Measurements from ENCODE around the gene ELK4. TPM values are rescaled to one million over a fixed set of nuclear protein-coding genes. Genes with fewer than 3 reads are reported as not detected.

The ELK4 gene
- total RNA-seq, 1 donor from 2014 or later = 86.2 TPM

GRCh38 chr1:205595435-205595834, 36.4 kb downstream of the ELK4 start:
- no peak overlapping the region for H3K27ac Mint-ChIP-seq
- H3K4me1 Mint-ChIP-seq (ENCODE audit: low read depth) = peaks cover 29% of the 10 kb centered on the region
- H3K36me3 Mint-ChIP-seq (ENCODE audit: low read depth) = peaks cover 25% of the 10 kb centered on the region
- intact Hi-C loops (cut with micrococcal nuclease) = no loop called here
- DNase-seq (ENCODE audit: low spot score) = no peak
- H3K4me3 Mint-ChIP-seq = no peak overlapping the region
- H3K27me3 Mint-ChIP-seq (ENCODE audit: insufficient read depth) = no peaks in the 10 kb centered on the region
- no peaks in the 10 kb centered on the region for H3K9me3 Mint-ChIP-seq

GRCh38 chr1:205594846-205595245, 37.0 kb downstream of the ELK4 start:
- no peak for DNase-seq (ENCODE audit: low spot score)
- no peak overlapping the region for H3K4me3 Mint-ChIP-seq
- no peak overlapping the region for H3K27ac Mint-ChIP-seq
- intact Hi-C loops (cut with micrococcal nuclease) = loop anchor here (5.0 kb wide), 1 partner anchor 177 kb away; no protein-coding TSS in a partner anchor
- H3K4me1 Mint-ChIP-seq (ENCODE audit: low read depth) = peaks cover 26% of the 10 kb centered on the region
- no peaks in the 10 kb centered on the region for H3K9me3 Mint-ChIP-seq
- H3K36me3 Mint-ChIP-seq (ENCODE audit: low read depth) = peaks cover 24% of the 10 kb centered on the region
- peaks cover 3% of the 10 kb centered on the region for H3K27me3 Mint-ChIP-seq (ENCODE audit: insufficient read depth)

DNA sequence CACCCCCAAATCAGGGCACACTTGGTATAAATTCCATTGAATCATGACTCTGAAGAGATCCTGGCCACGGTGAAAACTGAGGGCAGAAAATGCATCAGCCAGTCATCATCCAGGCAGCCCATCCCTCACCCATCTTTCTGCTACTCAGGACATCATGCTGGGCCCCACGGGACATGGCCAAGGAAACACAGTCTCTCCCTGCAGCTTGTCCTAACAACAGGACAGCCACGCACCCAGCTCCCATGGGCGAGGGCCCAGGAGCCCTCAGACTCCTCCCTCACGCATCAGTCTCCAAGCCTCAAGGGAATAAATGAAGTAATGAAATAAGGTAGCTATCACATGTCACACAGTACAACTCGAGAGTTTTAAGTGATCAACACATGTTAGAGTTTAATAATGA, 37.8 kb downstream of the ELK4 start:
- Mint-ChIP-seq H3K4me1 (ENCODE audit: low read depth) (peaks cover 22% of the 10 kb centered on the region), H3K27ac (no peak overlapping the region), H3K27me3 (ENCODE audit: insufficient read depth) (peaks cover 3% of the 10 kb centered on the region), H3K9me3 (no peaks in the 10 kb centered on the region), H3K36me3 (ENCODE audit: low read depth) (peaks cover 20% of the 10 kb centered on the region), H3K4me3 (no peak overlapping the region)
- intact Hi-C loops (cut with micrococcal nuclease) = loop anchor here (2.0 to 5.0 kb wide), 2 partner anchors 21 to 178 kb away; no protein-coding TSS in a partner anchor
- no peak for DNase-seq (ENCODE audit: low spot score)

DNA sequence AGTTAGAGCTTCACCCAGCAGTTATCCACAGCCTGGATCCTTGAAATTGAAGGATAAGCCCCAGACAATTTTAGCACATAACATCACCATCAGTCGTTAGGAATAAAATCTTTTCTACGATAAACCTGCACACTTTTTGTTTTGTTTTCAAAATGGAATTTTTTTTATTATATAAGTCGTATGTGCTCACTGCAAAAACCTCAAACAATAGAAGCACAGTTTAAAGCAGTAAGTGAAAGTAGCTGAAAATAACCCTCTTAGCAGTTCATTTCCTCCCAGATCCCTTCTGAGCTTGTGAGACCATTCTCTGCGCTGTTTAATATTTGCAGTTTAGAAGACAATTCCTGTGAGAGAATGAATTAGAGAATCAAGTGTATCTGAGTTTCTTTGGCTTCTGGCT, 38.3 kb downstream of the ELK4 start:
- H3K27ac Mint-ChIP-seq = peak overlapping the region; percentile 36
- H3K4me3 Mint-ChIP-seq = no peak overlapping the region
- H3K36me3 Mint-ChIP-seq (ENCODE audit: low read depth) = peaks cover 19% of the 10 kb centered on the region
- peaks cover 3% of the 10 kb centered on the region for H3K27me3 Mint-ChIP-seq (ENCODE audit: insufficient read depth)
- no peak for DNase-seq (ENCODE audit: low spot score)
- H3K4me1 Mint-ChIP-seq (ENCODE audit: low read depth) = peaks cover 22% of the 10 kb centered on the region
- H3K9me3 Mint-ChIP-seq = no peaks in the 10 kb centered on the region
- intact Hi-C loops (cut with micrococcal nuclease) = loop anchor here (2.0 to 5.0 kb wide), 2 partner anchors 21 to 179 kb away; no protein-coding TSS in a partner anchor

- H3K36me3 Mint-ChIP-seq (ENCODE audit: low read depth) = peaks cover 13% of the 10 kb centered on the region
- intact Hi-C loops (cut with micrococcal nuclease) = loop anchor here (1.0 to 5.0 kb wide), 7 partner anchors 8 to 180 kb away; partner anchors contain the start of gene ELK4
- peaks cover 3% of the 10 kb centered on the region for H3K27me3 Mint-ChIP-seq (ENCODE audit: insufficient read depth)
- H3K4me3 Mint-ChIP-seq = peak overlapping the region; percentile 65
- DNase-seq (ENCODE audit: low spot score) = no peak
- H3K4me1 Mint-ChIP-seq (ENCODE audit: low read depth) = peaks cover 22% of the 10 kb centered on the region
- peak overlapping the region; percentile 44 for H3K27ac Mint-ChIP-seq
- H3K9me3 Mint-ChIP-seq = no peaks in the 10 kb centered on the region
Observed at GRCh38 chr1:205592443-205593003, 39.3 kb downstream of the ELK4 start.

DNA sequence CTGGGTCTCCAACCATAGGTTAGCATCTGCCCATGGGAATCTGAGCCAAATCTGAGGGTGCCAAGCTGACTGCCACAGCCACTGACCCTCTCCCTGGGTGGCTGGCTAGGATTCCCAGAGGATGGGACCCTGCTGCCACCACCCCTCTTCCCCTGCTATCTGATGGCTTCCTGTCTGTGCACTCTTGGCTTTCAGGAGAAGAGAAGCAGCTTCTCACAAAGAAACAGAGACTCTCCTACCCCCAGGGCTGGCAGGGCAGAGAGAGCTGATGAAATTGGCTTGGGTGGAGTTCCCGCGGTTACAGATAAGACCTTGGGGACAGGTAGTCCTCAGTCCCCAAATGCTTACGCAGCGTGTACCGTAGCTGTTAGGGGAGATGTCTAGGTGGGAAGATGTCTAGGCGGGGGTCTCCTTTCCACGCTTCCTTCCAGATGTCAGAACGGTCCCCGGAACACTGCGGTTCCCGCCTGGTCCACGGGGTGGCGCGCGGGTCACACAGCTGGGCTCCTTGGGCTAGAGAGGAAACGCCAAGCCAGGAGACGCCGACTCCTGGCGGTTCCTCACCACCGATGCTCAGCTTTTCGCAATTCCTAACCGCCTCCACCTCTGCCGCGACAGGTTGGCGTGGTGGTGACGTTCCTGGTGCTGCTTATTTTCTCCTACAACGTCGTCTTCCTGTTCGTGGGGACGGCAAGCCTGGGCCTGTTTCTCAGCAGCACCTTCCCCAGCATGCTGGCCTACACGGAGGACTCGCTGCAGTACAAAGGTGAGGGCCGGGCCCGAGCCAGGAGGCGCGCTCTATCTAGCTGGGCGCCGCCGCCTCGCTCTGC, 40.1 kb downstream of the ELK4 start:
- DNase-seq (ENCODE audit: low spot score) = peak; percentile 82
- intact Hi-C loops (cut with micrococcal nuclease) = loop anchor here (1.0 to 5.0 kb wide), 7 partner anchors 9 to 181 kb away; partner anchors contain the start of gene ELK4
- Mint-ChIP-seq H3K9me3 (no peaks in the 10 kb centered on the region), H3K4me1 (ENCODE audit: low read depth) (peaks cover 22% of the 10 kb centered on the region), H3K4me3 (peak overlapping the region; percentile 78), H3K36me3 (ENCODE audit: low read depth) (peaks cover 12% of the 10 kb centered on the region), H3K27ac (peak overlapping the region; percentile 77), H3K27me3 (ENCODE audit: insufficient read depth) (peaks cover 3% of the 10 kb centered on the region)

DNA sequence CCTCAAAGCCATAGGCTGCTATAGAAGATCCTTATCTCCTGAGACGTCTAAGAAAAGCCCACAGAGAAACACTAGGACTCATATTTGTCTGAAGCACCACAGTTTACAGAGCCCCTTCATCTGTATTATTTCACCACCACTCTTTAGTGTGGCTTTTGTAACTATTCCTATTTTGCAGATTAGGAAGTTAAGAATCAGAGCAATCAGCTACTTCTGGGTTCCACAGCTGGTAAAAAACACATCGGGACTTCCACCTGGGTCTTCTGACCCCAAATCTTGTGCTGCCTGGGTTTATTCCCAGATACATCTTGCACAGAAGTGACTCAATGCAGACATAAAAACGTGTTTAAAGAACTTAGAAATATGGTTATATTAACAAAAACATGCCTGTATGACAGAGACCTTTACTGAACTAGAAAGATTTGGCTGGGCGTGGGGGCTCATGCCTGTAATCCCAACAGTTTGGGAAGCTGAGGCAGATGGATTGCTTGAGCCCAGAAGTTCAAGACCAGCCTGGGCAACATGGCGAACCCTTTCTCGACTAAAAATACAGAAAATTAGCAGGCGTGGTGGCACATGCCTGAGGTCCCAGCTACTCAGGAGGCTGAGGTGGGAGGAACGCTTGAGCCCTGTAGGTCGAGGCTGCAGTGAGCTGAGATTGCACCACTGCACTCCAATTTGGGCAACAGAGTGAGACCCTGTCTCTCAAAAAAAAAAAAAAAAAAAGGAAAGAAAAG, 40.9 kb downstream of the ELK4 start:
- intact Hi-C loops (cut with micrococcal nuclease) = loop anchor here (5.0 kb wide), 1 partner anchor 181 kb away; no protein-coding TSS in a partner anchor
- Mint-ChIP-seq H3K4me1 (ENCODE audit: low read depth) (peaks cover 22% of the 10 kb centered on the region), H3K27ac (no peak overlapping the region), H3K9me3 (no peaks in the 10 kb centered on the region), H3K36me3 (ENCODE audit: low read depth) (peaks cover 12% of the 10 kb centered on the region), H3K27me3 (ENCODE audit: insufficient read depth) (peaks cover 3% of the 10 kb centered on the region), H3K4me3 (no peak overlapping the region)
- no peak for DNase-seq (ENCODE audit: low spot score)

DNA sequence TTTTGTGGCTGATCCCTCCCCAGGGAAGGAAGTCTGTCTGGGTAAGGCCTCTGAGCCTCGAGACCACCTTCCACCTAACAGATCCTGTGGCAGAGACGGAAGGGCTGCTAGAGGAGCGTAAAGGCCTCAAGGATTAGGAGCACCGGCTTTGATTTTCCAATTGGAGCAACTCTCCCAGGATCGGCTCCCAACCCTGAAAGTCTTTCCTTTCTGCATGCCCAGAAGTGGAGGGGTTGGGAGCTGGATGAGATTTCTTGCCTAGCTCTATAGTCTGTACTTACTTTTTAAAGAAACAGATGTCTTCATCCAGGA, 41.4 kb downstream of the ELK4 start:
- Mint-ChIP-seq H3K9me3 (no peaks in the 10 kb centered on the region), H3K4me3 (no peak overlapping the region), H3K27me3 (ENCODE audit: insufficient read depth) (peaks cover 3% of the 10 kb centered on the region), H3K36me3 (ENCODE audit: low read depth) (peaks cover 8% of the 10 kb centered on the region), H3K27ac (peak overlapping the region; percentile 37), H3K4me1 (ENCODE audit: low read depth) (peaks cover 22% of the 10 kb centered on the region)
- intact Hi-C loops (cut with micrococcal nuclease) = loop anchor here (5.0 kb wide), 1 partner anchor 182 kb away; no protein-coding TSS in a partner anchor
- no peak for DNase-seq (ENCODE audit: low spot score)

- intact Hi-C loops (cut with micrococcal nuclease) = loop anchor here (5.0 kb wide), 1 partner anchor 182 kb away; no protein-coding TSS in a partner anchor
- peaks cover 3% of the 10 kb centered on the region for H3K27me3 Mint-ChIP-seq (ENCODE audit: insufficient read depth)
- peaks cover 22% of the 10 kb centered on the region for H3K4me1 Mint-ChIP-seq (ENCODE audit: low read depth)
- H3K9me3 Mint-ChIP-seq = no peaks in the 10 kb centered on the region
- no peak overlapping the region for H3K4me3 Mint-ChIP-seq
- H3K36me3 Mint-ChIP-seq (ENCODE audit: low read depth) = peaks cover 4% of the 10 kb centered on the region
- peak overlapping the region; percentile 37 for H3K27ac Mint-ChIP-seq
- DNase-seq (ENCODE audit: low spot score) = no peak
Observed at GRCh38 chr1:205589618-205590456, 42.0 kb downstream of the ELK4 start.

- Mint-ChIP-seq H3K27me3 (ENCODE audit: insufficient read depth) (peaks cover 3% of the 10 kb centered on the region), H3K4me3 (no peak overlapping the region), H3K27ac (no peak overlapping the region), H3K4me1 (ENCODE audit: low read depth) (peaks cover 21% of the 10 kb centered on the region), H3K9me3 (no peaks in the 10 kb centered on the region), H3K36me3 (ENCODE audit: low read depth) (no peaks in the 10 kb centered on the region)
- intact Hi-C loops (cut with micrococcal nuclease) = no loop called here
- DNase-seq (ENCODE audit: low spot score) = no peak
Observed at GRCh38 chr1:205589046-205589445, 42.8 kb downstream of the ELK4 start.

GRCh38 chr1:205588636-205589035, 43.2 kb downstream of the ELK4 start:
- no peak overlapping the region for H3K4me3 Mint-ChIP-seq
- intact Hi-C loops (cut with micrococcal nuclease) = no loop called here
- H3K27ac Mint-ChIP-seq = no peak overlapping the region
- H3K9me3 Mint-ChIP-seq = no peaks in the 10 kb centered on the region
- H3K36me3 Mint-ChIP-seq (ENCODE audit: low read depth) = no peaks in the 10 kb centered on the region
- DNase-seq (ENCODE audit: low spot score) = no peak
- peaks cover 3% of the 10 kb centered on the region for H3K27me3 Mint-ChIP-seq (ENCODE audit: insufficient read depth)
- H3K4me1 Mint-ChIP-seq (ENCODE audit: low read depth) = peaks cover 17% of the 10 kb centered on the region

DNA sequence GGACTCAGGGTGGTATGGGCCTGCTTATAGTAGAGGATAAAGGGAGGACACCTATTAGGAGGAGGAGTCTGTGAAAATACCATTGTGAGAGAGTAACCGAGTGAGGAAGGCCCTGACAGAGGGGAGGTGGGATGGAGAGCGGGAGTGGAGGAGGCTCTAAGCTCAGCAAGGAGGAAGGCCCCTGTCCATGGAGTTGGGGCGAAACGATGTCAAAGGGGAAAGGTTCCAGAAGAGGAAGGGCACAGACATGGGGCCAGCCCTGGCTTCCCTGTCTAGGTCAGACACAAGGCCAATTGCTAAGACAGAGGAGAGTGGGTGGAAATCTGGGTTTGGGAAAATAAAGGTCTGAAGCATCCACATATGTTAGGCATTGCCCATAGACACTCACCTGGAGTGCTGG, 44.2 kb downstream of the ELK4 start:
- H3K4me3 Mint-ChIP-seq = no peak overlapping the region
- H3K27me3 Mint-ChIP-seq (ENCODE audit: insufficient read depth) = peaks cover 3% of the 10 kb centered on the region
- no peaks in the 10 kb centered on the region for H3K9me3 Mint-ChIP-seq
- peaks cover 13% of the 10 kb centered on the region for H3K4me1 Mint-ChIP-seq (ENCODE audit: low read depth)
- intact Hi-C loops (cut with micrococcal nuclease) = no loop called here
- H3K36me3 Mint-ChIP-seq (ENCODE audit: low read depth) = no peaks in the 10 kb centered on the region
- DNase-seq (ENCODE audit: low spot score) = no peak
- H3K27ac Mint-ChIP-seq = no peak overlapping the region
